Measurements from ENCODE around the gene IP6K1.

IP6K1 gene

DNA sequence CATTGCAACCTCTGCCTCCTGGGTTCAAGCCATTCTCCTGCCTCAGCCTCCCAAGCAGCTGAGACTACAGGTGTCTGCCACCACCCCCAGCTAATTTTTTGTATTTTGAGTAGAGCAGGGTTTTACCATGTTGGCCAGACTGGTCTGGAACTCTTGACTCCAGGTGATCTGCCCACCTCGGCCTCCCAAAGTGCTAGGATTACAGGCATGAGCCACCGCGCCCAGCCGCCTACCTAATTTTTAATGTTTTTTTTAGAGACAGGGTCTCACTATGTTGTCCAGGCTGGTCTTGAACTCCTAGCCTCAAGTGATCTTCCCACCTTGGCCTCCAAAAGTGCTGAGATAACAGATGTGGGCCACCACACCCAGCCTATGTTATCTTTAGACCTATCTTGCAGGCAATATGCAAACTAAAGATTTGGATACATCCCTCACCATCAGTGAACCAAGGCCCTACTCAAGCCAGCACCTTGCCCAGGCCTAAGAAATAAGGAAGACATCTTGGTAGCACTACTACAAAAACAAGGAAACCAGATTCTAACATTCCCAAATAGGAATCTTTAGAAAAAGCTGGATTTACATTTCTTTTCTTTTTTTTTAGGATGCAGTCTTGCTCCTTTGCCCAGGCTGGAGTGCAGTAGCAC, 56.3 kb downstream of the IP6K1 start:
- H3K4me3 ChIP-seq (replicated peaks; ENCODE audit: low read depth, low read length): no peak overlapping the region
- no peak for DNase-seq (ENCODE audit: low read depth)
- no peak for TF ChIP-seq CTCF (IDR thresholded peaks at IDR 0.05; ENCODE audit: low read length, missing control alignments)

DNA sequence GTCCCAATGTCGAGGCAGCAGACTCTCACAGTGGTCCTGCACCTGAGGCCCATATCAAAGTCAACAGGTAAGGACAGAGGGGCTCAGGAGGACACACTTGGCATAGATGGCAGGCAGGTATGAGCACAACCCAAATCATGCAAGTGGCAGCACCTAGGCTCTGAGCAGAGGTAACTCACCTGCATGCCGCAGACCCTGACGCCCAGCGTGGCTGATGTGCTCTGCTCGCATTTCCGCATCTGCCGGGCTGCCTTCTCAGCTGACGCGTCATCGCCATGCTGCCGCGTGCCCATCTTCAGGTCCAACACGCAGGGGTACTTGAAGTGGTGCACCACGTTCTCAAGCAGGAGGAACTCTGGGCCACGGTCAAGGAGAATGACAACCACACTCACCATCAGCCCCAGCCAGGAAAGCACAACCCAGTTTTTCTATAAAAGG, 58.4 kb downstream of the IP6K1 start:
- no peak for DNase-seq (ENCODE audit: low read depth)
- TF ChIP-seq CTCF (IDR thresholded peaks at IDR 0.05; ENCODE audit: low read length, missing control alignments): no peak
- no peak overlapping the region for H3K4me3 ChIP-seq (replicated peaks; ENCODE audit: low read depth, low read length)

GRCh38 chr3:49727154-49727923, 59.0 kb downstream of the IP6K1 start:
- TF ChIP-seq CTCF (IDR thresholded peaks at IDR 0.05; ENCODE audit: low read length, missing control alignments): no peak
- no peak overlapping the region for H3K4me3 ChIP-seq (replicated peaks; ENCODE audit: low read depth, low read length)
- DNase-seq (ENCODE audit: low read depth): no peak

GRCh38 chr3:49725906-49726681, 60.2 kb downstream of the IP6K1 start:
- no peak for DNase-seq (ENCODE audit: low read depth)
- TF ChIP-seq CTCF (IDR thresholded peaks at IDR 0.05; ENCODE audit: low read length, missing control alignments): no peak
- no peak overlapping the region for H3K4me3 ChIP-seq (replicated peaks; ENCODE audit: low read depth, low read length)

GRCh38 chr3:49724586-49724985, 61.8 kb downstream of the IP6K1 start:
- TF ChIP-seq CTCF (IDR thresholded peaks at IDR 0.05; ENCODE audit: low read length, missing control alignments): no peak
- H3K4me3 ChIP-seq (replicated peaks; ENCODE audit: low read depth, low read length): peak overlapping the region; percentile 61
- no peak for DNase-seq (ENCODE audit: low read depth)

- peak within 1 kb of the TSS; percentile 99 for H3K4me3 ChIP-seq (replicated peaks; ENCODE audit: low read depth, low read length)
- peak; percentile 96 for DNase-seq (ENCODE audit: low read depth)
- TF ChIP-seq CTCF (IDR thresholded peaks at IDR 0.05; ENCODE audit: low read length, missing control alignments): no peak
Measured at GRCh38 chr3:49723628-49724551, 62.5 kb downstream of the IP6K1 start, which contains the start of gene GMPPB. GMPPB (minus strand) TSS chr3:49723951; CDS start chr3:49723726, 225 bp downstream.
